K562 (cell line): Measurements from ENCODE around the gene TRIM23.

Experiments used
- ELF1 ChIP-seq: fragments of 200-800 bp; sonication (Bioruptor generic); IDR thresholded peaks from 2 replicates; pipeline ENCODE4 v1.6.1; 2016; ENCODE audit warnings: missing genetic modification characterization, missing compliant biosample characterization
- FOXO4 ChIP-seq: fragments of 450-650 bp; formaldehyde crosslinking; IDR thresholded peaks from 2 replicates; pipeline ENCODE4 v1.4.0; 2020; ENCODE audit warnings: mild to moderate bottlenecking, moderate library complexity
- MEF2A ChIP-seq: IDR thresholded peaks from 2 replicates; pipeline ENCODE4 v1.6.1; 2011; ENCODE audit warnings: low read depth, mild to moderate bottlenecking, low read length, moderate library complexity; ENCODE audit not compliant: control insufficient read depth
- TAF1 ChIP-seq: IDR thresholded peaks from 2 replicates; pipeline ENCODE4 v1.6.1; 2011; ENCODE audit warnings: mild to moderate bottlenecking, low read length, moderate library complexity; ENCODE audit not compliant: insufficient read depth, control insufficient read depth, severe bottlenecking; ENCODE audit errors: extremely low read depth
- ZNF146 ChIP-seq: IDR thresholded peaks from one replicate; pipeline ENCODE4 v1.6.1; 2018; ENCODE audit warnings: missing compliant biosample characterization; ENCODE audit not compliant: unreplicated experiment

DNA sequence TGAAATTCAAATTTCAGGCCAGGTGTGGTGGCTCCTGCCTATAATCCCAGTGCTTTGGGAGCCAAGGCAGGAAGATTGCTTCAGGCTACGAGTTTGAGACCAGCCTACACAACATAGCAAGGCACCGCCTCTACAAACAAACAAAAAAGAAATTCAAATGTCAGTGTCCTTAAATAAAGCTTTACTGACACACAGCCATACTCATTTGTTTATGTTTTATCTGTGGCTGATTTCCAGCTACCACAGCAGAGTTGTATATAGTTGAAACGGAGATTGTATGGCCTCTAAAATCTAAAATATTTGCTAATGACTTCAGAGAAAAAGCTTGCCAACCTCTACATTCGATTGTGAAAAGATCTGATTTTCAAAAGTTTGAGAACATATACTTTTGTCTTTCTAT, 16.1 kb upstream of the TRIM23 start:
- TF ChIP-seq ZNF146 = no peak
- no peak for TF ChIP-seq TAF1
- TF ChIP-seq FOXO4 = no peak
- TF ChIP-seq MEF2A = no peak
- no peak for TF ChIP-seq ELF1 (tag)
